ENCODE measurements around the gene U2AF1L4.

Gene U2AF1L4

DNA sequence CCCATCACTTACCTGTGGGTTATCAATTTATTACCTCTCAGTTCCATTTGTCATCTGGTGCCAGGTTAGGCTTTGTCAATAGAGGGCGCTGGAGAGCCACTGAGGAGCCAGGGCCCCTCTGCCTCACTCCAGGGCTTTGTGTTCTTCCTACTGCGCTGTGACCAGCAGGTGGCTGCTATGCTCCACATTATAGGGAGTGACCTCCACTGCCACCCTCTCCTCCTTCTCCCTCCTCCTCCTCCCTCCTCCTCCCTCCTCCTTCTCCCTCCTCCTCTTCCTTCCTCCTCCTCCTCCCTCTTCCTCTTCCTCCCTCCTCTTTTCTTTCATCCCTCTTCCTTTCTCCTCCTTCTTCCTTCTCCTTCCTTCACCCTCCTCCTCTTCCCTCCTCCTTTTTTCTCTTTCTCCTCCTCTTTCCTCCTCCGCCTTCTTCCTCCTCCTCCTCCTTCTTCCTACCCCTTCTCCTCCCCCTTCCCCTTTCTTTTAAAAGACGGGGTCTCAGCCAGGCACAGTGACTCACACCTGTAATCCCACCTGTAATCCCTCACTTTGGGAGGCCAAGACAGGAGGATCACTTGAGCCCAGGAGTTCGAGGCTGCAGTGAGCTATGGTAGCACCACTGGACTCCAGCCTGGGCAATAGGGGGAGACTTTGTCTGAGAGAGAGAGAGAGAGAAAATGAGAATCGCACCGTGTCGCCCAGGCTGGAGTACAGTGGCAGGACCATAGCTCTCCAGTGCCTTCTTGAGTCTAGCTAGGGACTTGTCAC lies 51.2 kb downstream of the U2AF1L4 start:
- H3K4me3 Mint-ChIP-seq, result no peak overlapping the region
- H3K27ac Mint-ChIP-seq, result no peak overlapping the region
- intact Hi-C loops (cut with micrococcal nuclease), result loop anchor here (1.0 to 5.0 kb wide), 2 partner anchors 23 to 238 kb away; no protein-coding TSS in a partner anchor
- H3K36me3 Mint-ChIP-seq (ENCODE audit: low read depth), result no peaks in the 10 kb centered on the region
- peaks cover 4% of the 10 kb centered on the region for H3K27me3 Mint-ChIP-seq
- H3K4me1 Mint-ChIP-seq (ENCODE audit: low read depth), result peaks cover 4% of the 10 kb centered on the region
- no peaks in the 10 kb centered on the region for H3K9me3 Mint-ChIP-seq

DNA sequence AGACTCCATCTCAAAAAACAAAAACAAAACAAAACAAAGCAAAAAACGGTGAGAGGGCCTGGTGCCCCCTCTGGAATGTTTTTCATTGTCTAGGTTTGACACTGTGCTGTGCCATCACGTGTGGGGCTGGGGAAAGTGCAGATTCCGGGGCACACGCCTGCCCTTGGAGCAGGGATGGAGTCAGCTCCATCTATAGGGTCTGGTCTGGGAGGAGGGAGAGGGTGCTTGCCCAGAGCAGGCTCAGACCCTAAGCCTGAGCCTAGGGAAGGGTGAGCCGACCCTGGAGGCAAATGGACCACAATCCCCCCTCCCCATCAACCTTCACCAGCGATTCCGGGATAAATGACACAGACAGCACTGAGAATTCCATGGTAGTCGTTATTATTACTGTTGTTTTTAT lies 51.8 kb downstream of the U2AF1L4 start:
- intact Hi-C loops (cut with micrococcal nuclease), result loop anchor here (1.0 to 5.0 kb wide), 2 partner anchors 24 to 239 kb away; no protein-coding TSS in a partner anchor
- Mint-ChIP-seq H3K9me3 (no peaks in the 10 kb centered on the region), H3K27me3 (peaks cover 4% of the 10 kb centered on the region), H3K27ac (no peak overlapping the region), H3K4me1 (ENCODE audit: low read depth) (peaks cover 4% of the 10 kb centered on the region), H3K4me3 (no peak overlapping the region), H3K36me3 (ENCODE audit: low read depth) (no peaks in the 10 kb centered on the region)
